Middle frontal gyrus (tissue), 1 donor: ENCODE data around the gene EIF4G3.
"Not testable (repeated sequence)": the region's sequence is repeated elsewhere in the genome, so short reads cannot be mapped to it uniquely, and the experiment has no call there.

Experiments used
- DNase-seq: peaks from one replicate; pipeline ENCODE4 v3.0.0-alpha.2; 2015; ENCODE audit warnings: low spot score; ENCODE audit errors: extremely low spot score

The EIF4G3 gene

DNA sequence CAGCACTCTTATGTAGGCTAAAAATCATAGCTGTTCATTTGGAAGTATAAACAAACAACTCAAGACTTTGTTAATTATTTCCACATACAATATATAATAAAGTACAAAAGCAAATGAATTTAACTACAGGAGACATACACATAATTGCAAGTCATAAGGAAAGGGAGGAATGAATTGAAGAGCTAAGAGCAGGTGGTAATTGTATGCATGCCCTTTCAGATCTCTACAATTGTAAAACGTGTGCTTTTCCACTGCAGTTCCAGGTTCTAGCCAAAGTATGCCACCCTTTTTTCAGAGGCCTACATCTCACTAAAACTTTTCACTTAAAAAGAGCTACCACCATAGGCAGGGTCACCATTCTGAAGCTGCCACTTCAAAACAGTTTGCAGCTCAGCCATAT is 346.8 kb downstream of the EIF4G3 start:
- DNase-seq, result no peak

DNA sequence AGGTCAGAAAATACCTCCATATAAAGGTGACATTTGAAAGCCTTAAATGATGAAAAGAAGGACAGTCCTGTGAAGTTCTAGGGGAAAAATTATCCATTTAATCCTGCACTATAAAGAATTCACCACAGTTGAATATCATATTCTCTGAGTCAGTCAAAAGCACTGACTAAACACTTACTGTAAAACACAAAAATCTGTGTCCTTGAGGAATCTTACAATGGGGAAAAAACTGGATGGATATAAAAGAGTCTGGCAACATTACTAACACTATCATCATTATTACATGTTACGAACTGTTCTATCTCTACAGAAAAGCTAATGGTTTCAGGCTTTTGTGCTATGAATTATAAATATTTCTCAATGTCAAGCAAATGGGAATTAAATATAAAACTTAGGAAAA is 347.2 kb downstream of the EIF4G3 start:
- no peak for DNase-seq

DNA sequence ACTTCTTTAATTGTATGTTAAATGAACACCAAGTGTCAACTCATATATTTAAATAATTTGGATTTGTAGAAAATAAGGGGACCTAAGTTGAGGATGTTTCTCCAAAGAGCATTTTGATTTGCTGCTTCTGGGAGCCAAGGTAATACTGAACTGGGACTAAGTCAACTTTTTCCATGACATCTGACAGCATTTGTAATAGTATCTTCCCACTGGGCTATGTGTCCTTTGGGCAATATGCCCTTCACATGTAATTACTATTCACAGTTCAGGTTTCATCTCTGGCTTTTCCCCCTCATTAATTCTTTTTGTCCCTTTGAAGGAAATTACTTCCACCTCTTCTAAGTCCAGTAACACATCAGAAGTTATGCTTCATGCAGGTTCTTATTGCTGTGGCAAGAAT is 352.9 kb downstream of the EIF4G3 start:
- no peak for DNase-seq

DNA sequence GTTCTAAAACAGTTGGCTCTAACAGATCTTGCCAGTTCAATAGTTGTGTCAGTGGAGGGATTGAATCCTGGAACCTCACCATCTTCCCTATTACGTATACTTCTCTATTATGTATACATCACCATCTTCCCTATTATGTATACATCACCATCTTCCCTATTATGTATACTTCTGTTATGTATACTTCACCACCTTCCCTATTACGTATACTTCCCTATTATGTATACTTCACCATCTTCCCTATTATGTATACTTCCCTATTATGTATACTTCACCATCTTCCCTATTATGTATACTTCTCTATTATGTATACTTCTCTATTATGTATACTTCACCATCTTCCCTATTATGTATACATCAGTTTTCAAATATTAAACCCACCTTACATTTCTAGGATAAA is 355.2 kb downstream of the EIF4G3 start:
- DNase-seq, result no peak

DNA sequence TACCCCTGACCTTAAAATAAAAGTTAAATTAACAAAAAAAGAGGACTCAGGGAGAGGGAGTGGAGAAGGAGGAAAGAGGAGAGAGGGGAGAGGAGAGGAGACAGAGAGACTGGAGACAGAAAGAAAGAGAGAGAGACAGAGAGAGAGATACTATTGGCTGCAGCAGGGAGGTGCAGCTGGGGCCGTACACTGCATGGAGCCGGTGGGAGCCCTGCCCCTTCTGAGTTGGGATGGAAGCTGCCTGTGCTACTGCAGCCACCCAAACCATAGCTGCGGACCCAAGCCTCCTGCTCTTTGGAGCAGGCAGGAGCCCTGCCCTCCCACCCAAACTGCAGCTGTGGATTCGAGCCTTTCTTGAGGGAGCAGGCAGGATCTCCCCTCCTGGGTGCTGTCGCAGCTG is 356.9 kb downstream of the EIF4G3 start:
- no peak for DNase-seq

DNA sequence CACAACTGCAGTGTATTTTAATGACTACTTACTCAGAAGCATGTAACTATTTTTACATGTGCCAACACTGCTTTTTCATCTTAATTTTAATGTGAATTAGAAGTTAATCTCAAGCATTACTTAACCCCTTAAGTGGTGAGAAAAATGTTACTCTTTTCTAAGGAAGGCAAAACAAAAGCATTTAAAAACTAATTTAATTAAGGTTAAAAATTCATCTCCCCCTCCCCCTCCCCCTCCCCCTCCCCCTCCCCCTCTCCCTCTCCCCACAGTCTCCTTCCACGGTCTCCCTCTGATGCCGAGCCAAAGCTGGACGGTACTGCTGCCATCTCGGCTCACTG is 362.2 kb downstream of the EIF4G3 start:
- no peak for DNase-seq

DNA sequence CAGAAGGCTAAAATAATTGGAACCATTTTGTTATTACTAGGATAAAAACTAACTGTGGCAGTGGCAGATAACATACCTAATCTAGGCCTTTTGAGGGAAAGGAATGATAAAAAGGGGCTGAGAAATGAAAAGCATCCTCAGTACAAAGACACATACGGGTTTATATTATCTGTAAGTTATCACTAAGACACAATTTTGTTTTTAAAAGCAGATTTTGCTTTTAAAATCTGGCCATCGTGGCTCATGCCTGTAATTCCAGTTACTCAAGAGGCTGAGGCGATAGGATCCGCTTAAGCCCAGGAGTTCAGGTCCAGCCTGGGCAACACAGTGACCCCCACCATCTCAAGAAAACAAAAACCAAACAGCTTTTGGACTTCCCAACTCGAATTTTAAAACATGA is 364.8 kb downstream of the EIF4G3 start:
- DNase-seq, result no peak

DNA sequence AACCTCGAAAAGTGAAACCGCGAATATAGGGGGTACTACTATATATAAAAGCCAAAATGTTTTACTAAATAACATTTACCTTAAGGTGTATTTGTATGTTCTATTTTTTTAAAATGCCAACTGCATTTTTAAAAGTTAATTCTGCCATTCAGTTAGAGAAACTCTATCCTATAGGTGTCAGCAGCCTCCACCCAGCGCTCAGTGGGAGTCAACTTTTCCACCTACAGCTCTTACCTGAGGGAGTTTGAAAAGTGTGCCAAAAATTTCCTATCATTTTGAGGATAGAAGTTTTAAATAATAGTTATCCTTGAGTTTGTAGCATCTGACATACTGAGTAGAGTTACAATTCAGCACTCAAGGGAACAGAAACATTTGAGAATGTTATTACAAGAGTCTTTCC is 383.5 kb downstream of the EIF4G3 start:
- no peak for DNase-seq

DNA sequence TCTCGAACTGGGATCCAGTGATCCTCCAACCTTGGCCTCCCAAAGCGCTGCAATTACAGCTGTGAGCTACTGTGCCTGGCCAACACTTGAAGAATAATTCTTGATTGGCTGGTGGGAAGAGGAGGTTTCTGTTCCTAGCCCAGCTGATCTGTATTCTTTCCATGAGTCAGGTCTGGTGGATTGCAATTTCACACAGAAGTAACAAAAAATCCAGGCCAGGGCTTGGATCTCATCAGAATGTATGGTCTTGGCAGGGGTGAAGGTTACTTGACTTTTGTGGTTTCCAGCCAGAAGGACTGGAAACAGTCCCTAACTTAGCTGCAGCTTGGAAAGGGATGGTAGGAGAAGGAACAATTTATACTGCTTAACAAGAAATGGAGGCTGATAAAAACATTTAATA is 384.5 kb downstream of the EIF4G3 start:
- no peak for DNase-seq

DNA sequence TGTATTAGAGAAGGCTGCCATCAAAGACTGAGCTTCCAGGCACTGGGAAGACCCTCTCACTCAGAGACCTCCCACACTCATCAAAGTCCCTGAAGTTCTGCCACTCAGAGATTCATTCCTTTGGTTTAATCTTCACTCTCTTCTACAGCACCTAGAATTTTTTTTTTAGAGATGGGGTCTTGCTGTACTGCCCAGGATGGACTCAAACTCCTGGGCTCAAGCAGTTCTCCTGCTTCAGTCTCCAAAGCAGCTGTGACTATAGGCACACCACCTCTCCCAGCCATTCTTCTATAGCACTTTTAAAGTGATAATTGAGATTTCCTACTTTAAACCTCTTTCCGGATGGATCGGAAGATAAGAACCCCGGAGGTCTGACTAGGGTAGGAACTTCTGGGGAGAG is 385.9 kb downstream of the EIF4G3 start:
- DNase-seq, result no peak

DNA sequence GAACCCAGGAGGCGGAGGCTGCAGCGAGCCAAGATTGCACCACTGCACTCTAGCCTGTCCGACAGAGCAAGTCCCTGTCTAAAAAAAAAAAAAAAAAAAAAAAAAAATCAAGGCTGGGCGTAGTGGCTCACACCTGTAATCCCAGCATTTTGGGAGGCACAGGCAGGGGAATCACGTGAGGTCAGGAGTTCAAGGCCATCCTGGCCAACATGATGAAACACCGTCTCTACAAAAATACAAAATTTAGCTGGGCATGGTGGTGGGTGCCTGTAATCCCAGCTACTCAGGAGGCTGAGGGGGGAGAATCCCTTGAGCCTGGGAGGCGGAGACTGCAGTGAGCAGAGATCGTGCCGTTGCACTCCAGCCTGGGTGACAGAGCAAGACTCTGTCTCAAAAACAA is 387.1 kb downstream of the EIF4G3 start:
- DNase-seq, result not testable (repeated sequence)

DNA sequence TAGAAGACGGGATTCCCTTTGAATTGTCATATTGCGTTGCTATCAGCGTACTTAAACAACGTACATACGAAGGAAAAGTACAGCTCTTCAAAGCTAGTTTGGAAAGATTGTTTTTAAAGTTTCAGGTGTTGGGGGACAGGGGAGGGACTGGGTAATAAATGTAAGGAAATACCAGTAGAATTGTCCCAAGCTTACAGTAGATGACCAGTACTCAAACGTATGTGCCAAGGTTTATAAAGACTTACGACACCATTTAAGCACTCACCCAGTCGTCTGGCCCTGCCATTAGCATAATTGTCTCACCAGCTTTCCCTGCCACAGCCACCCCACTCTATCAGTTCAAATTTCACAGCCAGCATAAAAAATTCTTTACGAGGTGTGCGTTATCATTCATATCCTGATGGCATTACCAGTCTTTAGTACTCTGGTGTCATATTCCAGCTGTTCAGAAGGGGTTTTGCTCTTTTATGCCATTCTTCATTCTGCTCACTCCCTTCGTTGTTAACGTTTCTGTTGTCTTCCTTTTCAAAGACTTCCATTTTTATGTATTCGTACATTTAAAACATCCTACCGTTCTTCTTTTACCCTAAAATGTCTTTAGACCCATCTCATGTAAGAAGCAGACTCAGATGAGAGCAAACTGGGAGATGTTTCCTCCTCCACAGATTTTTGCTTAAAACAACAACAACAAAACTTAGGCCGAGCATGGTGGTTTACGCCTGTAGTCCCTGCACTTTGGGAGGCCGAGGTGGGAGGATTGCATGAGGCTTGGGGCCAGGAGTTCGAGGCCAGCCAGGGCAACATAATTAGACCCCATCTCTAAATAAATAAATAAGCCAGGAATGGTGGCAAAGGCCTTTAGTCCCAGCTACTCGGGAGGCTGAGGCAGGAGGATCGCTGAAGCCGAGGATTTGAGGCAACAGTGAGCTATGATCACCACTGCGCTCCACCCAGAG is 388.6 kb downstream of the EIF4G3 start:
- DNase-seq, result no peak

DNA sequence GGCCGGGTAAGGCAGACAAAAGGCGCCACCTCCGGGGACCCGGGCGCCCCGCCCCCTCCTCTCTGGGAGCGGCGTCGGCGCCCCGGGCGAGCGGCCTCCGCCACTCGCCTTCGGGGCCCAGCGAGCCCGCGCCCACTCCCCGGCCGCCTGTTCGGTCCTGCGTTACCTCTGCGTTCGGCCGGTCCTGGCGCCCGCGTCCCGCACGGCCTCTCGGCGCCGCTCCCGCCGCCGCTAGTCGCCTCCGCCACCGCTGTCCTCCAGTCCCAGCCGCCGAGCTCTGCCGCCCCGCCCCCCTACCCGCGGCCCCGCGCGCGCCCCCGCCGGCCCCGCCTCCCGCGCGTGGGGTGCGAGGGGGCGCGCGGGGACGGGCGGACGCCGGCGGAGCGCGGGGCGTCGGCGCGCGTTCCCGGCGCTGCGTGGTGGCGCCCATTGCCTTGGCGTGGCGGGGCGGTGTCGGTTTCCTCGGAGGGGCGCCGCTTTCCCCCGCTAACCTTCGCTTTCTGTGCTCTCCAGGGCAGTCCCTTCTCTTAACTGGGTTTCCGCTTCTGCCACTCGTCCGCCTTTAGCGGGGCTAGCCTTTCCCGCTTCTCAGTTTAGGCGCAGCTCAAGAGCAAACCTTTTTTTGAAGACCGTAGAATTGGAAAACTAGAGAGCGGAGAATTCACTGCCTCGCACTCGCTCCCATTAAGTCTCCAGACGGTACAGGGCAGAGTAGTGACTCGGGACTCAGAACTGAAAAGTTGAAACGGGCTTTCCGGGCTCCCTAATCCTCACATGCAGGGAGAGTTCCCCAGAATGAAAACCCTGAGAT is 389.5 kb downstream of the EIF4G3 start, which contains the start of gene HP1BP3:
Gene HP1BP3 (minus strand): TSS at position 279 of the 811 bp plus-strand sequence. CDS start 6,867 bp downstream, outside the sequence.
- peak; percentile 54 for DNase-seq

DNA sequence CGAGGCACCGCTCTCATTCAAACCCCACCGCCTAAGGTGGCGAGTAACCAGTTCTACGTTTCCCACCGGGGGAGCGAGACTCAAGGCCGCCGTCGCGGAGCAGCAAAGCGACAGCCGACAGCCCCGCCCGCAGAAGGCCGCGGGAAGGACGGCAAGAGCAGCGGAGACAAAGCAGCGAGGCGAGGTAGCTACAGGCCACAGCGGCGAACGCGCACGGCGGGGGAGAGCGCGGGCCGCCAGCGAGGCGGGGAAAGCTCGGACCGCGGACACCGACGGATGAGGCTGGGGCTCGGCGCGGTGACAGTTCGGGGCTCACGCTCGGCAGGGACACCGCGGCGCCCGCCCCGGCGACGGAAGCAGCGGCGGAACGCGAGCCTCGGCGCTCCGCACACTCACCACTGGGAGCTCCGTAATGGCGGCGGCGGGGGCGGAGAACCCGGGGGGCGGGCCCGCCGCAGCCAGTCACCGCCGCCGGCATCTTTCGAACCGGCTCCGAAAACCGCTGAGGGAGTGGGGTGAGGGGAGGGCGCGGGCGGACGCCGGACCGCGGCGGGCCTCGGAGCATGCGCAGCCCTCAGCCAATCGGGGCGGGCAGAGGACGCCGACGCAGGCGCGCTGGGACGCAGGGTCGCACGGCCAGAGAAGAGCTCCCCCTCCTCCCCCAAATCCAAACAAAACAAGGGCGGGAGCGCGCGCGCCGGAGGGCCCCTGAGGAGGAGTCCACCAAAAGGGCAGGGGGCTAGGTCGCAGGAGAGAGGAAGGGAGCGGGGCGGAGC is 390.3 kb downstream of the EIF4G3 start:
- peak; percentile 91 for DNase-seq

DNA sequence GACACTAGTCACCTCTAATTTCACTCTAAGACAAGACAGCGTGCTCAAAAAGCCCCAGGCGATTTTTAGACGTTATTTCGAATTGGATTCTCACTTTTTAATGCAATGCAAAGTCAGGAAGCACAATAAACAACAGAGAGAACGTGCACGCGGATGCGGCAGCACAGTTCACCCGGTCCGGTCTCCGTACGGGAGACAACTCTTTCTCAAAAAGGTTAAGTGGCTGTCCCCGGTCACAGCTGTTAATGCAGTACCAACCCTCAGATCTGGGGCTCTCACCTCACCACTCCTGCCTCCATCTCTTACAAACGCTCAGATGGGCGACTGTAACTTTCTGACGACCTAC is 390.8 kb downstream of the EIF4G3 start:
- no peak for DNase-seq

DNA sequence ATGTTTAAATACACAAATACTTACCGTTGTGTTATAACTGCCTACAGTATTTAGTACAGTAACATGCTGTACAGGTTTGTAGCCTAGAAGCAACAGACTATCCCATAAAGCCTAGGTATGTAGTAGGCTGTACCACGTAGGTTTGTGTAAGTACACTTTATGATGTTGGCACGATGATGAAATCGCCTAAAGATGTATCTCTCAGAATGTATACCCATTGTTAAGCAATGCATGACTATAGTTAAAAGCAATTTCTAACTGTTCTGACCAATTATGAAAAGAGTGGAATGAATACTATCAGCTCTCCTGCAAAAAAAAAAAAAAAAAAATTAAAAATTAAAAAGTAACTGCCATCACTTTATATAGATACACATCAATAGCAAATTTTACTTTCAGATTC is 401.0 kb downstream of the EIF4G3 start:
- DNase-seq, result no peak

DNA sequence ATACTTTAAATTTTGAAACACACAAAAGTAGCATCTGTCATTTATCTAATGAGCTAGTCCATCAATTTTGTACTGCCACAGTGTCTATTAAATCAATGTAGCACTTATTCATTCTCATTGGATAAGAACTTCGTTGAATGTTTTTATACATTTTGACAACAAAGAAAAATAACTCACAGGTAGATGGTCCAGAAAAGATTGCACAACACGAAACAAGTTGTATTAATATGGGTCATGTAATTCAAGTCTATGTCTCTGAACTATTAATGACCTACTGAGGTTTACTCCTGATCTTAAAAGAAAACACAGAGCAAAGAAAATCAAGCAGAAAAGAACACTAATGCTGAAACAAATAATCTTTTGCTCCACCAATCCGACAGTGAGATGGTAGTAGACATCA is 404.9 kb downstream of the EIF4G3 start:
- DNase-seq, result no peak

DNA sequence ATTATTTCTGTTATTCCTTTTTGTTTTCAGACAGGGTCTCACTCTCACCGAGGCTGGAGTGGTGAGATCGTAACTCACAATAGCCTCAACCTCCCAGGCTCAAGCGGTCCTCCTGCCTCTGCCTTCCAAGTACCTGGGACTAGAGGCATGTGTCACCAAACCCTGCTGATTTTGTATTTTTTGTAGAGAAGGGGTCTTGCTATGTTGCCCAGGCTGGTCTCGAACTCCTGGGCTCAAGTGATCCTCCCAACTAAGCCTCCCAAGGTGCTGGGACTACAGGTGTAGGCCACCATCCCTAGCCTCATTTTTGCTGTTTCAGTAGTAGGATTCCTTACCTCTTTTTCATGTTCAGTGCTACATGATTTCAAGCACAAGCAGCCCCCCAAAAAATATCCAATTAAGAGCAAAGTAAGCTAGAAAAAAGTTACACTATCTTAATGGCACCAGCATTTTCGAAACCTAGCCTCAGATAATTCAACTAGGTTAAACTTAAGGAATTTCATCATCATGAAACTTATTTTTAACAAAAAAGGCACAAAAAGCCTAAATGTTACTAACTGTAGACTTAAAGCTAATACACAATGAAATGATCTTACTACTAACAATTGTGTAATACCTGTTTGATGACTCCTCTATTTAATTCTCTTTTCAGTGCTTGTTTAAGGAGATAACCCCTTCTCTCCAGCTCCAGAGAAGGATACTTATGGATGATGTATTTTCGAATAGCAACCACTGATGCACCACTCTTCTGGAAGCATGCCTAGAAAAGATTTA is 406.2 kb downstream of the EIF4G3 start:
- DNase-seq, result no peak

DNA sequence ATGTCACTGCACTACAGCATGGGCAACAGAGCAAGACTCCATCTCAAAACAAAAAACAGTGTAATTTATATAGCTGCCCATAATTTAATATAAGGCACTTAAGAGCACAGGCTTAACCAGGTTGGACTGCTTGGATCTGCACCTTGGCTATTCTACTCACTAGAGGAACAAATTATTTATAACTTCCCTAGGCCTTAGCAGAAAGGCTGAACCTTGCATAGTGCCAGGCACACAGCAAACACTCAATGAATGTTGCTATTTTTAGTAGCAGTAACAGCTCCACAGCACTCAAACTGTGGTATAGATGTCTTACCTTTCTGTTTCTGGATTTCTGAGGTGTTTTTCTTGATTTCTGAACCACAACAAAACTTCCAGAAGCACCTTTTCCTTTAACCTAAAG is 409.4 kb downstream of the EIF4G3 start:
- DNase-seq, result no peak

DNA sequence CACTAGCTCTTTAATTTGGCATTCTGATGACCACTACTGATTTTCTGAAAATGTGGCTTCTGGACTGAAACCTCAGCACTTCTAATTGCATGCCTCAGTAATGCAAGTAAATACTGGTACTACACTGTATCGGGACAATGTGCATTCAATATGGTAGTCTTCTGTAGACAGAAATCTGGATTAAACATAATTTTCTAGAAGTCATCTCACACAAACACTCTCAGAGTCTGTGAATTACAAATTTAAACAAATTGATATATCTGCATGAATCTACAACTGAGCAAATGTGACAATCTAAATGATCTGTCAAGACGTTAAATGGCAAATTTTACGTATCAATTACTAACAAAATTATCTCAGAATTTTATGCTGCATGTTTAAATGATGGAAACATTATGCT is 413.3 kb downstream of the EIF4G3 start:
- DNase-seq, result no peak

DNA sequence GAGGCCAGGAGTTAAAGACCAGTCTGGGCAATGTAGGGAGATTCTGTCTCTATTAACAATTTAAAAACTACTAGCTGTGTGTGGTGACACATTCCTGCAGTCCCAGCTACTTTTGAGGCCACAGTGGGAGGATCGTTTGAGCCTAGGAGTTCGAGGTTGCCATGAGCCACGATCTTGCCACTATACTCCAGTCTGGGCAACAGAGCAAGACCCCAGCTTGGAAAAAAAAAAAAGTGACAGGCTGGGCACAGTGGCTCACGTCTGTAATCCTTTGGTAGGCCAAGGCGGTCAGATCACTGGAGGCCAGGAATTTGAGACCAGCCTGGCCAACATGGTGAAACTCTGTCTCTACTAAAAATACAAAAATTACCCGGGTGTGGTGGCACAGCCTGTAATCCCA is 416.4 kb downstream of the EIF4G3 start:
- no peak for DNase-seq
